DMS153 (cell line): ENCODE results near the gene KIAA1549.

Experiments
- DNase-seq: peaks from one replicate; lab custom pipeline; 2025; lab: John Stamatoyannopoulos, UW

Gene KIAA1549

GRCh38 chr7:138882249-138882648 lies 98.9 kb downstream of the KIAA1549 start:
- DNase-seq = no peak

GRCh38 chr7:138881579-138882188 lies 99.5 kb downstream of the KIAA1549 start:
- DNase-seq = no peak

- DNase-seq = no peak
Observed at GRCh38 chr7:138880881-138881578, 100.2 kb downstream of the KIAA1549 start.

GRCh38 chr7:138879356-138879755 lies 101.8 kb downstream of the KIAA1549 start:
- DNase-seq = no peak

- no peak for DNase-seq
Observed at GRCh38 chr7:138878856-138879255, 102.3 kb downstream of the KIAA1549 start.

- DNase-seq = no peak
Observed at GRCh38 chr7:138878051-138878450, 103.1 kb downstream of the KIAA1549 start.

GRCh38 chr7:138876326-138876725 lies 104.9 kb downstream of the KIAA1549 start:
- no peak for DNase-seq

- no peak for DNase-seq
Observed at GRCh38 chr7:138875794-138876193, 105.4 kb downstream of the KIAA1549 start.

- DNase-seq = no peak
Observed at GRCh38 chr7:138873220-138873892, 107.8 kb downstream of the KIAA1549 start.

- no peak for DNase-seq
Observed at GRCh38 chr7:138872576-138872975, 108.6 kb downstream of the KIAA1549 start.

GRCh38 chr7:138871814-138872090 lies 109.4 kb downstream of the KIAA1549 start:
- no peak for DNase-seq

- DNase-seq = no peak
Observed at GRCh38 chr7:138871065-138871813, 110.0 kb downstream of the KIAA1549 start.

- DNase-seq = no peak
Observed at GRCh38 chr7:138869353-138869752, 111.8 kb downstream of the KIAA1549 start.

- no peak for DNase-seq
Observed at GRCh38 chr7:138868711-138869110, 112.5 kb downstream of the KIAA1549 start.

- no peak for DNase-seq
Observed at GRCh38 chr7:138867744-138868143, 113.4 kb downstream of the KIAA1549 start.

GRCh38 chr7:138866353-138866752 lies 114.8 kb downstream of the KIAA1549 start:
- DNase-seq = no peak

- no peak for DNase-seq
Observed at GRCh38 chr7:138865843-138866242, 115.3 kb downstream of the KIAA1549 start.

GRCh38 chr7:138864667-138865066 lies 116.5 kb downstream of the KIAA1549 start:
- DNase-seq = no peak

GRCh38 chr7:138863931-138864330 lies 117.3 kb downstream of the KIAA1549 start:
- DNase-seq = no peak

GRCh38 chr7:138861051-138861450 lies 120.1 kb downstream of the KIAA1549 start:
- DNase-seq = no peak

GRCh38 chr7:138857728-138858127 lies 123.5 kb downstream of the KIAA1549 start:
- DNase-seq = no peak

- DNase-seq = no peak
Observed at GRCh38 chr7:138854115-138854645, 127.0 kb downstream of the KIAA1549 start.

GRCh38 chr7:138853448-138853847 lies 127.7 kb downstream of the KIAA1549 start:
- no peak for DNase-seq
